Measurements from ENCODE around the gene MRPL18. TPM values are rescaled to one million over a fixed set of nuclear protein-coding genes. Genes with fewer than 3 reads are reported as not detected.

MRPL18 gene
- total and polyA plus RNA-seq, 9 of the 15 experiments (the other 6 are each of a cell fraction or from before 2014, with no cell fraction given): 149 to 456 (median 196) TPM

DNA sequence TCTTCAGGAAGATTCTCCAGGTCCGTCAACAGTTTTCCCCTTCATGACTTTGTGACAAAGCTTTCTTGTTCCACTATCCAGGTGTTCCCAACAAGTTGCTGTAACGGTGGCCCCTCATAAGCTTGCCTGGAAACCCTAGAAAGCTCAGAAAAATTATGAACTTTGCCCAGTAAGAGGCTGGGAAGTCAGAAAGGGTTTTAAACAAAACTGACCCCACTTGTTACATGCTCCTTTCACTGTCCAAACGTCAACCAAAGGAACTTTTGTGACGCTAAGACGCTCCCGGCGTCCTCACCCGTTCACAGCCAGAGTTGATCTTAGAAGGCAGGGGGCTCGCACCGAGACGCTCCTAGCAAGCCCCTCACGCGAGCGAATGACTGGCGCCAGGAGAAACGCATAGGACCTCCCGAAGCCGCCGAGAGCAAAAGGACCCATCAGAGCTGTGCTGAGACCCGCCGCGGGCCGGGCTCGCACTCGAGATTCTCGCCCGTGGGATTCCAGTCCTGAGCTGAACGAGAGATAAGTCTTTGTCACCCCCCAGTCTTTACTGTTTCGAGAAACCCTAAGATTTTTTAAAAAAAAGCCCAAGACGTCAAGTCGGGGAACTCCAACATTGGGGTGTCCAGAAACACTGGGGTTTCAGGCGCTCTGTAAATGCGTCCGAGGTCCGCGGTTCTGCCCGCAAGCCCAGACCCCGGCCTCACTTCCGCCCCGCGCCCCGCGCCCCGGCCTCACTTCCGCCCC lies 29.0 kb upstream of the MRPL18 start (continued):
- TF ChIP-seq, protein P1, sequence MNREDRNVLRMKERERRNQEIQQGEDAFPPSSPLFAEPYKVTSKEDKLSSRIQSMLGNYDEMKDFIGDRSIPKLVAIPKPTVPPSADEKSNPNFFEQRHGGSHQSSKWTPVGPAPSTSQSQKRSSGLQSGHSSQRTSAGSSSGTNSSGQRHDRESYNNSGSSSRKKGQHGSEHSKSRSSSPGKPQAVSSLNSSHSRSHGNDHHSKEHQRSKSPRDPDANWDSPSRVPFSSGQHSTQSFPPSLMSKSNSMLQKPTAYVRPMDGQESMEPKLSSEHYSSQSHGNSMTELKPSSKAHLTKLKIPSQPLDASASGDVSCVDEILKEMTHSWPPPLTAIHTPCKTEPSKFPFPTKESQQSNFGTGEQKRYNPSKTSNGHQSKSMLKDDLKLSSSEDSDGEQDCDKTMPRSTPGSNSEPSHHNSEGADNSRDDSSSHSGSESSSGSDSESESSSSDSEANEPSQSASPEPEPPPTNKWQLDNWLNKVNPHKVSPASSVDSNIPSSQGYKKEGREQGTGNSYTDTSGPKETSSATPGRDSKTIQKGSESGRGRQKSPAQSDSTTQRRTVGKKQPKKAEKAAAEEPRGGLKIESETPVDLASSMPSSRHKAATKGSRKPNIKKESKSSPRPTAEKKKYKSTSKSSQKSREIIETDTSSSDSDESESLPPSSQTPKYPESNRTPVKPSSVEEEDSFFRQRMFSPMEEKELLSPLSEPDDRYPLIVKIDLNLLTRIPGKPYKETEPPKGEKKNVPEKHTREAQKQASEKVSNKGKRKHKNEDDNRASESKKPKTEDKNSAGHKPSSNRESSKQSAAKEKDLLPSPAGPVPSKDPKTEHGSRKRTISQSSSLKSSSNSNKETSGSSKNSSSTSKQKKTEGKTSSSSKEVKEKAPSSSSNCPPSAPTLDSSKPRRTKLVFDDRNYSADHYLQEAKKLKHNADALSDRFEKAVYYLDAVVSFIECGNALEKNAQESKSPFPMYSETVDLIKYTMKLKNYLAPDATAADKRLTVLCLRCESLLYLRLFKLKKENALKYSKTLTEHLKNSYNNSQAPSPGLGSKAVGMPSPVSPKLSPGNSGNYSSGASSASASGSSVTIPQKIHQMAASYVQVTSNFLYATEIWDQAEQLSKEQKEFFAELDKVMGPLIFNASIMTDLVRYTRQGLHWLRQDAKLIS (CRISPR knock-in tag; IDR thresholded peaks at IDR 0.05): 0 out of 2 replicates have a peak, but pooled peaks have one; percentile 29
- TF ChIP-seq SMARCC2 (IDR thresholded peaks at IDR 0.05; ENCODE audit: low read depth): 0 out of 2 replicates have a peak, but pooled peaks have one; percentile 23
- TF ChIP-seq BMI1 (IDR thresholded peaks at IDR 0.05; ENCODE audit: low read length): no peak
- TF ChIP-seq KHSRP (IDR thresholded peaks at IDR 0.05): no peak
- TF ChIP-seq, protein P2, sequence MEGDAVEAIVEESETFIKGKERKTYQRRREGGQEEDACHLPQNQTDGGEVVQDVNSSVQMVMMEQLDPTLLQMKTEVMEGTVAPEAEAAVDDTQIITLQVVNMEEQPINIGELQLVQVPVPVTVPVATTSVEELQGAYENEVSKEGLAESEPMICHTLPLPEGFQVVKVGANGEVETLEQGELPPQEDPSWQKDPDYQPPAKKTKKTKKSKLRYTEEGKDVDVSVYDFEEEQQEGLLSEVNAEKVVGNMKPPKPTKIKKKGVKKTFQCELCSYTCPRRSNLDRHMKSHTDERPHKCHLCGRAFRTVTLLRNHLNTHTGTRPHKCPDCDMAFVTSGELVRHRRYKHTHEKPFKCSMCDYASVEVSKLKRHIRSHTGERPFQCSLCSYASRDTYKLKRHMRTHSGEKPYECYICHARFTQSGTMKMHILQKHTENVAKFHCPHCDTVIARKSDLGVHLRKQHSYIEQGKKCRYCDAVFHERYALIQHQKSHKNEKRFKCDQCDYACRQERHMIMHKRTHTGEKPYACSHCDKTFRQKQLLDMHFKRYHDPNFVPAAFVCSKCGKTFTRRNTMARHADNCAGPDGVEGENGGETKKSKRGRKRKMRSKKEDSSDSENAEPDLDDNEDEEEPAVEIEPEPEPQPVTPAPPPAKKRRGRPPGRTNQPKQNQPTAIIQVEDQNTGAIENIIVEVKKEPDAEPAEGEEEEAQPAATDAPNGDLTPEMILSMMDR (IDR thresholded peaks at IDR 0.05 in 2 of 3, conservative IDR thresholded peaks at IDR 0.05 in 1 of 3; ENCODE audit: insufficient read depth in 2 of 3, low read depth in 1 of 3, low read length in 3 of 3): no peak
- TF ChIP-seq, protein P3, sequence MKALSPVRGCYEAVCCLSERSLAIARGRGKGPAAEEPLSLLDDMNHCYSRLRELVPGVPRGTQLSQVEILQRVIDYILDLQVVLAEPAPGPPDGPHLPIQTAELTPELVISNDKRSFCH (CRISPR knock-in tag; IDR thresholded peaks at IDR 0.05): no peak
- TF ChIP-seq, protein P3 (tag; IDR thresholded peaks at IDR 0.05): no peak
- TF ChIP-seq PYGO2 (tag; IDR thresholded peaks at IDR 0.05): no peak
- TF ChIP-seq, protein P4, sequence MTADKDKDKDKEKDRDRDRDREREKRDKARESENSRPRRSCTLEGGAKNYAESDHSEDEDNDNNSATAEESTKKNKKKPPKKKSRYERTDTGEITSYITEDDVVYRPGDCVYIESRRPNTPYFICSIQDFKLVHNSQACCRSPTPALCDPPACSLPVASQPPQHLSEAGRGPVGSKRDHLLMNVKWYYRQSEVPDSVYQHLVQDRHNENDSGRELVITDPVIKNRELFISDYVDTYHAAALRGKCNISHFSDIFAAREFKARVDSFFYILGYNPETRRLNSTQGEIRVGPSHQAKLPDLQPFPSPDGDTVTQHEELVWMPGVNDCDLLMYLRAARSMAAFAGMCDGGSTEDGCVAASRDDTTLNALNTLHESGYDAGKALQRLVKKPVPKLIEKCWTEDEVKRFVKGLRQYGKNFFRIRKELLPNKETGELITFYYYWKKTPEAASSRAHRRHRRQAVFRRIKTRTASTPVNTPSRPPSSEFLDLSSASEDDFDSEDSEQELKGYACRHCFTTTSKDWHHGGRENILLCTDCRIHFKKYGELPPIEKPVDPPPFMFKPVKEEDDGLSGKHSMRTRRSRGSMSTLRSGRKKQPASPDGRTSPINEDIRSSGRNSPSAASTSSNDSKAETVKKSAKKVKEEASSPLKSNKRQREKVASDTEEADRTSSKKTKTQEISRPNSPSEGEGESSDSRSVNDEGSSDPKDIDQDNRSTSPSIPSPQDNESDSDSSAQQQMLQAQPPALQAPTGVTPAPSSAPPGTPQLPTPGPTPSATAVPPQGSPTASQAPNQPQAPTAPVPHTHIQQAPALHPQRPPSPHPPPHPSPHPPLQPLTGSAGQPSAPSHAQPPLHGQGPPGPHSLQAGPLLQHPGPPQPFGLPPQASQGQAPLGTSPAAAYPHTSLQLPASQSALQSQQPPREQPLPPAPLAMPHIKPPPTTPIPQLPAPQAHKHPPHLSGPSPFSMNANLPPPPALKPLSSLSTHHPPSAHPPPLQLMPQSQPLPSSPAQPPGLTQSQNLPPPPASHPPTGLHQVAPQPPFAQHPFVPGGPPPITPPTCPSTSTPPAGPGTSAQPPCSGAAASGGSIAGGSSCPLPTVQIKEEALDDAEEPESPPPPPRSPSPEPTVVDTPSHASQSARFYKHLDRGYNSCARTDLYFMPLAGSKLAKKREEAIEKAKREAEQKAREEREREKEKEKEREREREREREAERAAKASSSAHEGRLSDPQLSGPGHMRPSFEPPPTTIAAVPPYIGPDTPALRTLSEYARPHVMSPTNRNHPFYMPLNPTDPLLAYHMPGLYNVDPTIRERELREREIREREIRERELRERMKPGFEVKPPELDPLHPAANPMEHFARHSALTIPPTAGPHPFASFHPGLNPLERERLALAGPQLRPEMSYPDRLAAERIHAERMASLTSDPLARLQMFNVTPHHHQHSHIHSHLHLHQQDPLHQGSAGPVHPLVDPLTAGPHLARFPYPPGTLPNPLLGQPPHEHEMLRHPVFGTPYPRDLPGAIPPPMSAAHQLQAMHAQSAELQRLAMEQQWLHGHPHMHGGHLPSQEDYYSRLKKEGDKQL (CRISPR knock-in tag; IDR thresholded peaks at IDR 0.05; ENCODE audit: borderline replicate concordance): peak; percentile 64; the same call in 1 of the 2 replicates
- no peak for TF ChIP-seq CEBPG (CRISPR knock-in tag; IDR thresholded peaks at IDR 0.05)
- no peak for TF ChIP-seq CEBPG (tag; conservative IDR thresholded peaks at IDR 0.05 in 1 of 2, IDR thresholded peaks at IDR 0.05 in 1 of 2)
- TF ChIP-seq MBD2 (IDR thresholded peaks at IDR 0.05; ENCODE audit: borderline replicate concordance, low read depth): no peak
- peak; percentile 25; the same call in 1 of the 2 replicates for TF ChIP-seq ELF2 (CRISPR knock-in tag; IDR thresholded peaks at IDR 0.05)
- TF ChIP-seq ZNF668 (CRISPR knock-in tag; IDR thresholded peaks at IDR 0.05): no peak
- TF ChIP-seq, protein P5, sequence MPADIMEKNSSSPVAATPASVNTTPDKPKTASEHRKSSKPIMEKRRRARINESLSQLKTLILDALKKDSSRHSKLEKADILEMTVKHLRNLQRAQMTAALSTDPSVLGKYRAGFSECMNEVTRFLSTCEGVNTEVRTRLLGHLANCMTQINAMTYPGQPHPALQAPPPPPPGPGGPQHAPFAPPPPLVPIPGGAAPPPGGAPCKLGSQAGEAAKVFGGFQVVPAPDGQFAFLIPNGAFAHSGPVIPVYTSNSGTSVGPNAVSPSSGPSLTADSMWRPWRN (IDR thresholded peaks at IDR 0.05; ENCODE audit: low read depth): no peak

Data from K562 (cell line).